ENCODE data around the gene RPS6KA2.
"Not testable (repeated sequence)": the region's sequence is repeated elsewhere in the genome, so short reads cannot be mapped to it uniquely, and the experiment has no call there.

RPS6KA2 gene

DNA sequence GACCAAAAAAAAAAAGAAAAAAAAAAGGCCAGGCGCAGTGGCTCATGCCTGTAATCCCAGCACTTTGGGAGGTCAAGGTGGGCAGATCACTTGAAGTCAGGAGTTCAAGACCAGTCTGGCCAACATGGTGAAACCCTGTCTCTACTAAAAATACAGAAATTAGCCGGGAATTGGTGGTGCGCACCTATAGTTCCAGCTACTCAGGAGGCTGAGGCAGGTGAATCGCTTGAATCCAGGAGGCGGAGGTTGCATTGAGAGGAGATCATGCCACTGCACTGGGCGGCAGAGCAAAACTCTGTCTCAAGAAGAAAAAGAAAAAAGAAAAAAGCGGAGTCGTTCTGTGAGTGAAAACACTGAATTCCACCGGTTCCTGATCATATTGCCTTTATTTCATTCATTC lies 240.0 kb downstream of the RPS6KA2 start:
- DNase-seq, result not testable (repeated sequence)

DNA sequence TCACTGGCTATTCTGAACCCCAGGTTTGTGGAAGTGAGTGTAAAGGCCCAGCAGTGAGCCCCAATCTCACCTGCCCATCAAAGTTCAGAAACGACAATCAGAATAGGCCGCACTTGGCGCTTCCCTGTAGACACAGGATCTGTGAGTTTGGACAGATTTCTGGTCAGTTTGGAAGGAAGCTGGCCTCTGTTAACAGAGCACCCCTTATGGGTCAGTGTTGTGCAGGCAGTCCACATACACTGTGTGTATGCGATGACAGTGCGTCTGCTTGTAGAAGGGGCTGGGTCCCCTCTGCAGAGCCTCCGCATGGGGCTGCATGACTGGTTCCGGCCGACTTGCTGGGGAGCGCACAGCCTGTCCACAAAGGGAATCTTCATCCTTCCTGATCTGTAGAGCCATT lies 240.9 kb downstream of the RPS6KA2 start:
- DNase-seq, result no peak

DNA sequence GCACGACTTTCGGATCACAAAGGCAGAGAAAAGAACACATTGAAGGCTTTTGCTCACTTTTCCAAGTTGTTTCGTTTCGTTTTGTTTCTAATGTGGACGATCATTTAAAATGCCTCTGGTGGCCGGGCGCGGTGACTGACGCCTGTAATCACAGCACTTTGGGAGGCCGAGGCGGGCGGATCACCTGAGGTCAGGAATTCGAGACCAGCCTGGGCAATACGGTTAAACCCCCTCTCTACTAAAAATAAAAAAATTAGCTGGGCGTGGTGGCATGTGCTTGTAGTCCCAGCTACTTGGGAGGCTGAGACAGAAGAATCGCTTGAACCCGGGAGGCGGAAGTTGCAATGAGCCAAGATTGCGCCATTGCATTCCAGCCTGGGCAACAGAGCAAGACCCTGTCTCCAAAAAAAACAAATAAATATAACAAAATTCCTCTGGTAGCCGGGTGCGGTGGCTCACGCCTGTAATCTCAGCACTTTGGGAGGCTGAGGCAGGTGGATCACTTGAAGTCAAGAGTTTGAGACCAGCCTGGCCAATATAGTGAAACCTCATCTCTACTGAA lies 243.2 kb downstream of the RPS6KA2 start:
- peak; percentile 43 for DNase-seq

DNA sequence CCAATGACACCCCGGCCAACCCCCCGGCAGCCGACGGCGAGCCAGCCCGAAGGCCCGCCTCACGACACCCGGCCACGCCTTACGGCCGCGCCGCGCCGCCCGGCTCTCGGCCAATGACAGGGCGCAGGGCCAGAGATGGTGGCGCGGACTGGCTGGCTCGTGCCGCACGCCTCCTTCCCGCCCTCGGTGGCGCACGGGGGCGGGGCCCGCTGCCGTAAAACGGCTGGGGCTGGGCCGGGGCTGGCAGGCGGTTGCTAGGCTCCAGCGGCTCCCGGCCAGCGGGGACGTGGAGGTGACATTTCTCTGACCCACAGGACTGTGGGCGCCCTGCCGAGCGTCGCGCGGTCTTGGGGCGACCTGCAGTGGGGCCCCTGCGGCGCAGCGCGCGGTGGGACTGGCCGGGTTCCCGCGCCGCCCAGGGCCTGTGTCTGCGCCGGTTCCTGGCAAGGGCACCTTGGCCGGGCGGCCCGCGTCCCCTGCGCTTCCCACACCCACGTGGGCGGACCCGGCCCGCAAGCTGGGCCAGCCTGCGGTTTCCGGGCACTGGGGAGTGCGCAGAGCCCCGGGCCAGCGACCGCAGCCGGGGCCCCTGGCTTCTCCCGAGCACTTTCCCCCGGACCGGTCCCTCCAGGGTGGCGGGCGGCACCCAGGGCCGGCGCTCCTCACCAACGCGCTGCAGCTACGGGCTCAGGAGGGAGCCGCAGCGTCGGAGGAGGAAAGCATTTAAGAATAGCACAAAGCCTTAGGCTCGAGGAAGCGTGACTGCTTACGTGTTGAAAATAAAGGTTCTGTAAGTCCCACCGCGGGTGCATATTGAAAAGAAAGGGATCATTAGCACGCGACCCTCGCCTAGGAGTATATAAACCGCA lies 243.9 kb downstream of the RPS6KA2 start, which contains the start of gene MPC1:
Gene MPC1 (minus strand): TSS at position 8 of the 869 bp plus-strand sequence. CDS start 64 bp downstream, outside the sequence.
- peak; percentile 94 for DNase-seq

DNA sequence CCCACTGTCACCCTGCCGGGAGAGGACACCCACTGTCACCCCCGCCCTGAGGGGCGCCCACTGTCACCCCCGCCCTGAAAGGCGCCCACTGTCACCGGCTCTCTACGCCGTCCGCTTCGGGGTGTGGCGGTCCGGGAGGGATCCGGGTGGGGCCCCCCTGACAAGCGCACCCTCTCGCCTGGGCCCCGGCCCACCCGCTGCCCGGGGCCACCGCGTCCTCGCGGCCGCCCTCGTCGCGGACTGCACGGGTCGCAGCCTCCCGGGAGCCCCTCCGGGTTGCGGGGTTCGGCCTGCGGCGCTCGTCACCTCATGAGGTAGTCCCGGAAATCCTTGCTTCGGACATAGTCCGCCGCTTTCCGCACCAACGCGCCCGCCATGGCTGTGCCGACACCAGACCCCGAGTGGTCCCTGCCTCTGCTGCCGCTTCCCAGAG lies 244.5 kb downstream of the RPS6KA2 start:
- DNase-seq, result no peak

DNA sequence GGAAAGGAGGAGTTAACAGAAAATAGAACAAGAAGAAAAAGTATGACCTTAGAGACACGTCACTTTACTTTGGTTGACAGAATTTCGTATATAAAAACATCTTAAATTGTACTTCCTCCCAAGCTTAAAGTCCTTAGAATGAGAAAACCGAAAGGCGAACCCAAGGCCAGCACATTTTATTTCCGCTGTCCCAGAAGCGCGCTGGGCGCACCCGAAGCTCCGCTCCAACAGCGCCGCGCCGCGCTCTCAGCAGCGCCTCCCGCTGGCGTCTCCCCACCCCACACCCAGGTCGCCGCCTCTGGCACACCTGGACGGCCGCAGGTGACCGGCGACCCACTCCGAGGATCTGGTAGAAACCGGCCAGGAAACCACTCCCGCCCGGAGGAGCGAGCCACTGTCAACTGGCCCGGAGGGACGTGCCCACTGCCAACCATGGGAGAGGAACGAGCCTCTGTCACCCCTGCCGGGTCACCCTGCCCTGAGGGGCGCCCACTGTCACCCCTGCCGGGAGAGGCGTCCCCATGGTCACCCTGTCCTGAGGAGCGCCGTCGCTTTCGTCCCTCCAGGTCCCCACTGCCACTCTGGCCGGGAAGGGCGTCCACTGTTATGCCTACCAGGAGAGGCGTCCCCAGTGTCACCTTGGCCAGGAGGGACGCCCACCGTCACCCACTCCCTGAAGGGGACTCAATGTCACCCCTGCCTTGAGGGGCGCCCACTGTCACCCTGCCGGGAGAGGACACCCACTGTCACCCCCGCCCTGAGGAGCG lies 245.1 kb downstream of the RPS6KA2 start:
- peak; percentile 70 for DNase-seq

DNA sequence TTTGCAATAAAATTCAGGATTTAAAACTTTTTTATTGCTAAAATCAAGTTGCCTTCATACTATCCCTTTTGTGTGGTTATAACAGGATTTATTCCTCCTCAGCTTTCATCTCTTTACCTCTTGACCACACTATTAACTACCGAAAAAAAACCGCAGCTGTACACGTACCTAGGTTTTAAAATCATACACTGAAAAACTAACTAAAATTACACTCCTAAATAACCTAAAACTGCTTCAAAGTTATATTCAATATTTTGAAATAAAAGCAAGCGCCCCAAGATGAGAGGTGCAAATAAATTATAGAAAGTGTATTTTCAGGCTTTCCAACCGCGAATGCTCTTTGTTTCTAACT lies 245.7 kb downstream of the RPS6KA2 start:
- DNase-seq, result no peak

DNA sequence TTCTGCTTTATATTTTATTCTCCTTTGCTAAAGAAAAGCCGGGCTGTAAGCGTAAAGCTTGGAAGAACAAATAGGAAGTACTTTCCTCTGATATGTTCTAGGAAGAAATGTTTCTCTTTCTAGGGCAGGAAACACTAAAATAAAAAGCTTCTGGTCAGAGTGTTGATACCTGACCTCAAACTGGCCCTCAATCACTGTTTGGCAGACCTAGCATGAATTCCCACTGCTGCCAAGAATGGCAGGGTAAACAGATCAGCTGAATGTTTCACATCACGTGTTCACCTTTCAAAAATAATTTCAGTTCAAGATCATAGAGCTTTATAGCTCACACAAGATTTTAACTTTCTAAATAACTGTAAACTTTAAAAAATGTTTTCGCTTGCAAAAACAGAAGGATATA lies 247.3 kb downstream of the RPS6KA2 start:
- no peak for DNase-seq

DNA sequence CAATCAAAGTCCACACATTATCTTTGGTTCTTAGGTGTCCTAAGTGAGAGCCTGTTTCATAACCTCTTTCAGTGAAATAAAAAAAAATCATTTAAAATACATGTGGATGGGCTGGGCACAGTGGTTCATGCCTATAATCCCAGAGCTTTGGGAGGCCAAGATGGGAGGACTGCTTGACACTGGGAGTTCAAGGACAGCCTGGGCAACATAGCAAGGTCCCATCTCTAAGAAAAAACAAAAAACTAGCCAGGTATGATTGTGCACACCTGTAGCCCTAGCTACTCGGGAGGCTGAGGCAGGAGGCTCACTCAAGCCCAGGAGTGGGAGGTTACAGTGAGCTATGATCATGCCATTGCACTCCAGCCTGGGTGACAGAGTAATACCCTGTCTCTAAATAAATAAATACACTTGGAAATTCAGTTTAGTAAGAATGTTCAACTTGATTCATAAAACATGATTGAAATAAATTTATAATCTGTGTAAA lies 247.9 kb downstream of the RPS6KA2 start:
- DNase-seq, result no peak

DNA sequence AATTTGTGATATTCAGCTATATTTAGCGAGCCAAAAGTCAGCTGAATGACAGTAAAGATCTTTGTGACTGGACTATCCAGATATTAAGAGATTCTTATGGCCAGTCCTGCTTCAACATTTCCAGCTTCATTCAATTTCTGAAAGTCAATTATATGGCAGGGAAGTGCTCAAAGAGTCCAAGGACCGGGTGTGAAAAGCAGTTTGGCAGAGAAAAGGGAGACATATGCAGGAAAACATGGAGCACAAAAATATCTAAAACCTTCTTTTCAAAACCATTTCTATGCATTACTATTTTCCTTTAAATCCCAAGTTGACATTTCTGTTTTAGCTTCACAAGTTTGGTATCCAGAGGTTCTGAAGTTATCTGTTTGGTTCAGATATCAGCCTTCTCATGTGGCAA lies 249.3 kb downstream of the RPS6KA2 start:
- DNase-seq, result no peak

DNA sequence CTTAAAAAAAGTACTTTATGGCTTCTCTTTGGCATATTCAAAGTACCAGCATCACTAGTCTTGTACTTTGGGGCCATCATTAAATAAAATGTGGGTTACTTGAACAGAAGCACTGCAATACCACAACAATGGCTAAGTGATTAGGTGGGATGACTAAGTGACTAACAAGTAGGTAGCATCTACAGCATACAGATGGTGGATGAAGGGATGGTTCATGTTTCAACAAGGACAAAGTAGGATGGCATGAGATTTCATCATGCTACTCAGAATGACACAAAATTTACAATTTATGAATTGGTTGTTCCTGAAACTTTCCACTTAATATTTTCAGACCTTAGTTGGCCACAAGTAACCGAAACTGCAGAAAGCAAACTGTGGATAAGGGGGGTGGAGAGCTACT lies 252.0 kb downstream of the RPS6KA2 start:
- no peak for DNase-seq

DNA sequence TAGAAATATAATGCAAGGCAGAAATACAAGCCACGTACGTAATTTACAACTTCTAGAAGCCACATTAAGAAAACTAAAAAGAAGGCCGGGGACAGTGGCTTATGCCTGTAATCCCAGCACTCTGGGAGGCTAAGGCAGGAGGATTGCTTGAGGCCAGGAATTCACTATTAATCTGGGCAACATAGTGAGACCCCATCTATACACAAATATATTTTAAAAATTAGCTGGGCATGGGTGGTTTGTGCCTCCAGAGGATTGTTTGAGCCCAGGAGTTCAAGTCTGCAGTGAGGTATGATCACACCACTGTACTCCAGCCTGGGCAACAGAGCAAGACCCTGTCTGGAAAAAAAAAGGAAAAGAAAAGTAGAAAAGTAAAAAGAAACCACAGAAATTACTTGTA lies 256.6 kb downstream of the RPS6KA2 start:
- no peak for DNase-seq

DNA sequence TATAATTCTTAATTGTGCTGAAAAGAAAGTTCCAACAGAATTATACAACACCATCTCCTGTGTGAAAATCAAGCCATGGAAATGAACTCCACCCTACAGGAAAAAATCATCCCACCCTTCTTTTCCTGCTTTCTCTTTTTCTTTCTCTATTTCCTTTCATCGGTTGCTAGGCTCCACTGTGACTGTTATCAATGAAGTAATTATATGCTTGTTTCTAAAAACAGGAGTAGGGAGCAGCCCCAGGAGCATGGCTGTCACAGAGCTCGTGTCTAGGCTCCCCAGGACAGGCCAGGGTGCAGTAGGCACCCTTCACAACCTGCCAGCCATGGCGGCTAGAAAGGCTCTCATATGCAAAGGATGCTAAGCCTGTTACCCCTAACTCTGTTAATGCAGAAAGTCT lies 257.3 kb downstream of the RPS6KA2 start:
- DNase-seq, result no peak

DNA sequence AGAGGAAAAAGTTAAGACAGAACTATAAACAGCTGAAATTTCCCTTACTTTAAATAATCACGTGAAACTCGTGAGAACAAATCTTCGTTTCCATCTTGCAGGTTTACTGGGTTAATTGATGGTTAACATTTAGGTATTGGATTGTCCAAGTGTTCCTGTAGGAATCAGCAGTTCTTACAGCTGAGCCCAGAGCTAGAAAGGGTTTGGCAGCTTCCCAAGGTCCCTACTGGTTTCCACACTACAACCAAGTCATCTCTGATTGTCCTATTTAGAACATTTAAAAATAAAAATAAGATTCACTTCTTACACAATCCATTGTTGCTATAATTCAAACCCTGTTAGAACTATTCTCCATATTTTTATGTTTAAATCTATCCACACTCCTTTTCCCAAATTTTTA lies 260.1 kb downstream of the RPS6KA2 start:
- no peak for DNase-seq

DNA sequence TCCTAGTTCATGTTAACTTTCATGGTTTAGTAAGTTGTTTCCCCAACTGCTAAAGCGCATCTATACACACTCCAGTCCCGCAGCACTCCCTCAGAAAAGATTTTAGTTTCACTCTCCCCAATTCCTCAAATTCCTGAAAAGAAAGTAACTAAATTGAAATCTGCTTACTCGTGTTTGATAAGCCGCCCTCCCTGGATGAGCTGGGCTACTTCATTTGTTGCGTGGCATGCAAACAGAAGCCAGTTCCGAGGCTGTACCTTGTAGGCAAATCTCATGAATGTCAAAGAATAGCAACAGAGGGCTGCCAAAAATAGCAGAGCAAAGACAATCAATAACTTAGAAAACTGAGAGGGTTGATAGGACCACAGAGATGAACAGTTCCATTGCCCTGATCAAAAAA lies 261.2 kb downstream of the RPS6KA2 start:
- no peak for DNase-seq

DNA sequence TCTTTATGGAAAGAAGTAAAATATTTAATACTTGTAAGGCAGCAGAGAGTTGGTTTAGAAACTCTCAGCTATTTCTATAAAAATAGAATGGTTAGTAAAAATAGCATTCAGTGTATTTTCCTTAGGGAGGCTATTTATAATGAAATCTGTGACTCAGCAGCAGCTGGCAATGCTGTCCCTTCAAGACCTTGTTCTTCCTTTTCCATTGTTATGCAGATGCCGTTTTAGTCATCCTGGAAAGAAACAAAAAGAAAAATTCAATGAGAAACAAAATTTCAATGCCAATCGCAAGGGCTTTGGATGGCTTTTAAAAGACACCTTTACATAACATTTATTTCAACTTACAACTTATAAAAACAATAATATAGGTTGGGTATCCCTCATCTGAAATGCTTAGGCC lies 261.8 kb downstream of the RPS6KA2 start:
- no peak for DNase-seq

DNA sequence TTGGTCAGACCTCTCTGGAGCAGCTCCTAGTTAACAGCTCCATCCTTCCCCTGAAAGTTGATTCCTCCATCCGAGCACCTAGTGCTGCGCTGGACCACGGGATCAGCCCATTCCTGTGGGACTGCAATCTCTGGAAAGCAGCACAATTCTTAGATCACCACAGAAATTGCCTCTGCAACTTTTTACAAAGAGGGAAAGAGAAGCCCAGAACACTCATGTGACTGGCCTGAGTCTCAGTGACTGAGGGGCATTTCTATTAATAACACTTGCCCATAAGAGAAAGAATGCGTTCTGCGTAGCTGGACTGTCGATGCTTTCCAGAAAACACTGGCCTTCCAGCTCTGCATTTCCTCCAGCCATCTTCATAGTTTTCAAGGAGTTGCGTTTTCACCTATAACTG lies 262.6 kb downstream of the RPS6KA2 start:
- DNase-seq, result no peak

DNA sequence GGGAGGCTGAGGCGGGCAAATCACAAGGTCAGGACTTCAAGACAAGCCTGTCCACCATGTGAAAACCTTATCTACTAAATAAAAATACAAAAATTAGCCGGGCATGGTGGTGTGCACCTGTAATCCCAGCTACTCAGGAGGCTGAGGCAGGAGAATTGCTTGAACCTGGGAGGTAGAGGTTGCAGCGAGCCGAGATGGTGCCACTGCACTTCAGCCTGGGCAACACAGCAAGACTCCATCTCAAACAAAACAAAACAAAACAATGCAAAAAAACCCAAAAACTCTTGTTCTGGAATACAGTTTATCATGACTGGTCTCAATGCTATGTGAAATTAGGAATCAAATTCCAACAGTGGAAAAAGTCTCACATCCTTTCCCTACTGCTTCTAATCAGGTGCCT lies 264.6 kb downstream of the RPS6KA2 start:
- DNase-seq, result not testable (repeated sequence)

DNA sequence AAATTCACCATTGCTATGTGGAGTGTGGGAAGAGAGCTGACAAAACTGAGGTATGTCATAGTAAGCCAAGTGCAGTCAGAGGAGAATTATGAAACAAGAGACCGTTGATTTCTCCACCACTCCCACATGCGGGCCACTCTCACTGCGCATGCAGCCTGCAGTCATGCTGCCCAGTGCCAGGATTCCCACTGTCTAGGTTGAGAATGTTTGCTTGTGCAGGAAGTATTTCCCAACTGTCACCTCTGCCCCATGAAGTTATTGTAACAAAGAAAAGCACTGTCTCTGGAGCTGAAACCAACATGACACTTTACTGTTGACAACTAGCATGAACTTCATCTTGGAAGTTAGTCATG lies 266.0 kb downstream of the RPS6KA2 start:
- DNase-seq, result no peak

DNA sequence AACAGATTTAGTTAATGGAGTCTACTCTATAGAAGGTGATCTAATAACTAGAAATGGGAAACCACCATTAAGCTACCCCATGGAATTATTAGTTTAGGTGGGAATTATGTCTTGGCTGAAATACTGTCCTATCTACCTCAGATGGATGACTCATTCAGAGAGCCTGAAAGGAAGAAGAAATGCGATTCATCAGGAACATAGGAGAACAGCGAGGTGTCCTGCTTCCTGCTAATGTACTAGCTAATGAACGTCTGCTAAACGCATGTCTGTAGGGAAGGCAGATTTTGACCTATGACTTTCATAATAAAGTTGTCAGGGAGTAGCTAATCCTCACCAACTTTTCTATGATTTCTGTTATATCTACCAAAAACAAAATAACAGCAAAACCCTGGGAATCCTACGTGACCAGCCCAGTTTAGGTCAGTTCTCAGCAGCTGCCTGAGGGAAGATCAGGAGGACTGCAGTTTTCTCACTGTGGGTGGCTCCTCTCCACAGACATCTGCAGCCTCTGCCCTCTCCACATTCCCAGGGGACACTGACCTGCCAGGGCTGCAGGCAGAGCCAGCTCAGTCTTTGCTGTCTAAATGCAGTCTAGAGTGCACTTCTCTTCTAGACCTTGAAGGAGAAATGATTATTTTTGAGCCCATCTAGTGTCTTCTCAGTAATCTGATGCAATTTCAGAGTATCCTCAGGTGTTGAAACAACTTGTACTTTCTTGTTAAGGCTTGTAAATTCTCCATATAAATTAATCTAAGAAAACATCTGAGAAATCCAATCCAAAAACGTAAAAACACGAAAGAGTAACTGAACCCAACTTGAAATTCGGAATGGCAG lies 266.6 kb downstream of the RPS6KA2 start:
- no peak for DNase-seq

All from CD4-positive, alpha-beta T cell treated with Interleukin-17A for 1 hour (primary cell).